Chondrocyte (in vitro differentiated cells): Measurements from ENCODE around the gene PGPEP1. TPM values are rescaled to one million over a fixed set of nuclear protein-coding genes. Genes with fewer than 3 reads are reported as not detected.
"Not testable (repeated sequence)": the region's sequence is repeated elsewhere in the genome, so short reads cannot be mapped to it uniquely, and the experiment has no call there.

Experiments used
- DNase-seq: peaks from one replicate; pipeline ENCODE4 v3.0.0; 2021; ENCODE audit warnings: mixed read lengths, low spot score
- H3K27ac Mint-ChIP-seq: one replicate; pipeline ENCODE4 v1.8.0; 2021; ENCODE audit warnings: mild to moderate bottlenecking, moderate library complexity, mixed read lengths; ENCODE audit not compliant: unreplicated experiment
- H3K27me3 Mint-ChIP-seq: 2 replicates; pipeline ENCODE4 v1.8.0; 2021; ENCODE audit warnings: low read depth, mixed read lengths
- H3K36me3 Mint-ChIP-seq: 2 replicates; pipeline ENCODE4 v1.8.0; 2021; ENCODE audit warnings: low read depth, mixed read lengths
- H3K4me1 Mint-ChIP-seq: 2 replicates; pipeline ENCODE4 v1.8.0; 2021; ENCODE audit warnings: low read depth, mild to moderate bottlenecking, mixed read lengths
- H3K4me3 Mint-ChIP-seq: one replicate; pipeline ENCODE4 v1.8.0; 2021; ENCODE audit warnings: mild to moderate bottlenecking, moderate library complexity, mixed read lengths; ENCODE audit not compliant: unreplicated experiment
- H3K9me3 Mint-ChIP-seq: 2 replicates; pipeline ENCODE4 v1.8.0; 2021; ENCODE audit warnings: low read depth, mixed read lengths
- CTCF ChIP-seq: fragments of 200-600 bp; sonication (generic); IDR thresholded peaks from 2 replicates; pipeline ENCODE4 v1.5.0; 2021; ENCODE audit warnings: antibody characterized with exemption, mild to moderate bottlenecking, moderate library complexity
- total RNA-seq: library from RNA; stranded (reverse); gene quantifications from 3 replicates; pipeline ENCODE4 v1.2.1, GENCODE V29; 2021

The PGPEP1 gene
- total RNA-seq, 1 donor from 2014 or later, result 21.5 TPM

GRCh38 chr19:18321734-18322102, 18.7 kb upstream of the PGPEP1 start:
- H3K9me3 Mint-ChIP-seq, result no peaks in the 10 kb centered on the region
- H3K4me1 Mint-ChIP-seq, result peaks cover 24% of the 10 kb centered on the region
- no peaks in the 10 kb centered on the region for H3K27me3 Mint-ChIP-seq
- H3K4me3 Mint-ChIP-seq, result peak overlapping the region; percentile 84
- TF ChIP-seq CTCF, result no peak
- H3K27ac Mint-ChIP-seq, result peak overlapping the region; percentile 90
- DNase-seq, result no peak
- no peaks in the 10 kb centered on the region for H3K36me3 Mint-ChIP-seq

DNA sequence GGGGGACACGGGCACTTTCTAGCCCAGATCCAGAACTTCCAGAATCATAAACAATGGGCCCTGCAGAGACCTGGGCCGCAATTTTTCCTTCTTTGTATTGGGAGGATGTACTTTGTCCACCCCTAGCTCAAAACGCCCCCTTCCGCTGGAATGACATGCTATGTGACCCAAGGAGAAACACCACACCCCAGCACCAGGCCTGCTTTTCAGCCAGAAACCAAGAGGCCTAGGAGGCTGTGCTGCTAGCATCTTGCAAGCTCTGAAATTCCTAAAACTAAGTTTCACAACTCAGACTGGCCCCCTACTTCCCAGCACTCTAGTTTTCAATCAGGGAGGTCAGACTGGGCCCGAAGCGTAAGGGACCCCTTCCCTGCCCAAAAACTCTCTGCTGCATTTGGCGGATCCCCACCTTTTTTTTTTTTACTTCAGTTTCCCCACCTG, 18.1 kb upstream of the PGPEP1 start:
- Mint-ChIP-seq H3K9me3 (no peaks in the 10 kb centered on the region), H3K4me1 (peaks cover 24% of the 10 kb centered on the region), H3K36me3 (no peaks in the 10 kb centered on the region), H3K27ac (peak overlapping the region; percentile 90), H3K4me3 (peak overlapping the region; percentile 84), H3K27me3 (no peaks in the 10 kb centered on the region)
- peak; percentile 55 for TF ChIP-seq CTCF
- no peak for DNase-seq

DNA sequence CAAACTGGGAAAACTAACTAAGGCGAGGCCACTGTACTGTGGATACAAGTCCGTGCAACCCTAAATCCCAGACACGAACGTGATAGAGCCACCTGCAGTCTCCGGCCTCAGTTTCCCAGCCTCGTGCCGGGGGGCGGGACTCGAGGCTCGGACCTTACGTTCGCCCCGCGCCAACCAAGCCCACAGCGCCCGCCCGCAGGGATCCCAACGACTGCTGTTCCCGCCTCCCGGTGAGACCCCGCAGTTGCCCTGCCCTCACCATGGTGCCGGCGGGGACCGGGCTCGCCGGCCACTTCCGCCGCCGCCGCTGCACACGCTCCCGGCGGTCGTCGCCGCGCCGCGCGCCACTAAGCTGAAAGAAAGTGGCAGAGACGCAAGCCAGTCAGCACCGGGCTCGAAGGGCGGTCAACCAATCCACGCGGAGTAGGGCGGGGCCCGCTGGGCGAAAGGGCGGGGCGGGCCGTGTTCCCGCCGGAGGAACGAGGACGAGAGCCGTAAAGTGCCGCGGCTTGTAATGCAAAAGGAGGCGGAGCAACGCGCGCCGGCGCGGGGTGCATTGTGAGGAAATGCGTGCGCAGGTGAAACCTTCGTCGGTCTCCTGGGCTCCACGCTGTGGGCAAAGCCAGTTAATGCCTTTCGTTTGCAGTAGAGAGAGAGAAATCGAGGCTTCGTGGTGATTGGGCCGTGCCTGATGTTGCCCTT, 17.5 kb upstream of the PGPEP1 start, which contains the start of gene LSM4:
Gene LSM4 (minus strand): TSS at position 318 of the 702 bp plus-strand sequence. CDS start 56 bp downstream, at position 262.
- Mint-ChIP-seq H3K36me3 (no peaks in the 10 kb centered on the region), H3K27me3 (no peaks in the 10 kb centered on the region), H3K9me3 (no peaks in the 10 kb centered on the region), H3K27ac (peak within 1 kb of the TSS; percentile 96), H3K4me1 (peaks cover 24% of the 10 kb centered on the region), H3K4me3 (peak within 1 kb of the TSS; percentile 84)
- DNase-seq, result peak; percentile 99
- TF ChIP-seq CTCF, result no peak

DNA sequence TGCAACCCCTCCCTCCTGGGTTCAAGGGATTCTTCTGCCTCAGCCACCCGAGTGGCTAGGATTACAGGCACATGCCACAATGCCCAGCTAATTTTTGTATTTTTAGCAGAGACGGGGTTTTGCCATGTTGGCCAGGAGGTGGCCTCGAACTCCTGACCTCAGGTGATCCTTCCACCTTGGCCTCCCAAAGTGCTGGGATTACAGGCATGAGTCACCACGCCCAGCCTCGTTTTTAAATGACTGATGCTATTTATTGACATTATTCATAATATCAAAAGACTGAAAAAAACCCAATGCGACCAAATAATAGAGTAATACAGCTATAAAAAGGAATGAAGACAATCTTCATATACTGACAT, 16.0 kb upstream of the PGPEP1 start:
- H3K4me1 Mint-ChIP-seq, result peaks cover 35% of the 10 kb centered on the region
- not testable (repeated sequence) for DNase-seq, H3K27ac Mint-ChIP-seq, H3K9me3 Mint-ChIP-seq, H3K27me3 Mint-ChIP-seq, H3K4me3 Mint-ChIP-seq, H3K36me3 Mint-ChIP-seq

- no peaks in the 10 kb centered on the region for H3K9me3 Mint-ChIP-seq
- H3K27me3 Mint-ChIP-seq, result no peaks in the 10 kb centered on the region
- no peak overlapping the region for H3K4me3 Mint-ChIP-seq
- peaks cover 33% of the 10 kb centered on the region for H3K4me1 Mint-ChIP-seq
- no peak overlapping the region for H3K27ac Mint-ChIP-seq
- DNase-seq, result no peak
- no peaks in the 10 kb centered on the region for H3K36me3 Mint-ChIP-seq
- no peak for TF ChIP-seq CTCF
Observed at GRCh38 chr19:18326772-18327171, 13.6 kb upstream of the PGPEP1 start.
